OCI-LY3 (cell line): ENCODE results near the gene ZNF423.

ENCODE experiments used
- CTCF ChIP-seq: fragments of 200-600, 300-600 bp; sonication (generic); IDR thresholded peaks from 2 replicates; pipeline ENCODE4 v1.5.1; 2014; ENCODE audit warnings: antibody characterized with exemption, low read length, low read depth
- EZH2phosphoT487 ChIP-seq: fragments of 200-600 bp; shearing (Covaris generic); IDR thresholded peaks from 2 replicates; pipeline ENCODE4 v1.6.1; 2018; ENCODE audit warnings: antibody characterized with exemption, mixed run types, low read depth

GRCh38 chr16:49843758-49844157, 12.2 kb downstream of the ZNF423 start:
- no peak for TF ChIP-seq CTCF
- TF ChIP-seq EZH2phosphoT487, result no peak
